Measurements from ENCODE around the gene GGCT. TPM values are rescaled to one million over a fixed set of nuclear protein-coding genes. Genes with fewer than 3 reads are reported as not detected.

The GGCT gene
- total and polyA plus RNA-seq, 2 of the 8 experiments (the other 6 are each of a cell fraction or from before 2014, with no cell fraction given): 50.0 to 129 TPM

DNA sequence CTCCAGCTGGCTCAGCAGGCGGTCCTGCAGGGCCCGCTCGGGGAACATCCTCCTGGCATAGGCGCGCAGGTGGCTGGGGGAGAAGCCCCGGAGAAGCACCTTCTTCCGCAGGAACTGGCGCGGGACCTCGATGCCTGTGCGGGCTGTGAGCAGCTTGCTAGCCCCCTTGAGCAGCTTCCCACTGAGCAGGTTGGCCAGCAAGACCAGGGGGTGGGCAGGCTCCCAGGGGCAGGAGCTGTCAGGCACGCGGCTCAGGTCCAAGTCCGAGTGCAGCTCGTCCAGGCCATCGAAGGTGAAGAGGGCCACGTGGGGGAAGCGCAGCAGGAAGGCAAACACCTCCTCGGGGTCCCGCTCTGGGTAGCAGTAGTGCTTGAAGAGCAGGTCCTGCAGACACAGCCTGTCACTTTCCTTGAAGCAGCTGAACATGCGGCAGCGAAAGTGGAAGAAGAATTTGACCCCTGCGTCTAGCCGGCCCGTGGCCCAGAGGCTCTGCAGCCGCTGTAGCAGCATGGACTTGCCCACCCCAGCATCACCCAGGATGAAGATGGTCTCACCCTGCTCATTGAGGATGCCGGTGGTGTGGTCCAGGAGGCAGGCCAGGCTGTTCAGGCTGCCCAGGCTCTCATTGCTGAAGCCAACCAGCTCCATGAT, 52.2 kb downstream of the GGCT start:
- H3K9me3 ChIP-seq (ENCODE audit: insufficient read depth in 2 of 2, low read depth in 1 of 2, low read length in 1 of 2): no peaks in the 10 kb centered on the region
- H3K23me2 ChIP-seq (ENCODE audit: low read depth, low read length): no peaks in the 10 kb centered on the region
- no peak overlapping the region for H2BK5ac ChIP-seq (ENCODE audit: low read depth, low read length)
- H2BK20ac ChIP-seq (ENCODE audit: low read length): no peak overlapping the region
- 0 out of 2 replicates have a peak overlapping the region, but pooled peaks have one; percentile 61 for H2BK15ac ChIP-seq (ENCODE audit: low read length)
- no peak overlapping the region for H2AFZ ChIP-seq (ENCODE audit: low read length)
- no peak overlapping the region for H3K56ac ChIP-seq (replicated peaks; ENCODE audit: insufficient read length, low read depth, low read length)
- H4K91ac ChIP-seq (replicated peaks; ENCODE audit: insufficient read length, low read length): no peak overlapping the region
- no peaks in the 10 kb centered on the region for H3K27me3 ChIP-seq (replicated peaks in 1 of 4; ENCODE audit: control insufficient read depth in 3 of 4, extremely low read depth in 1 of 4, insufficient read depth in 3 of 4, low read length in 3 of 4)
- 88% methylated on average over 22 of the region's 27 CpGs; no CpG with 5 or more reads in 1 of the 2 experiments for WGBS, 2 experiments (ENCODE audit: extremely low coverage in 1 of 2, insufficient coverage in 1 of 2, insufficient read length in 1 of 2, insufficient replicate concordance in 2 of 2, low coverage in 1 of 2, low lambda C conversion rate in 2 of 2, missing lambda C conversion rate in 1 of 2)
- no peak overlapping the region for H2AK5ac ChIP-seq (ENCODE audit: low read depth, low read length)
- DNase-seq (ENCODE audit: low read depth in 1 of 2, low spot score in 2 of 2) (no peak), FAIRE-seq (no peak)
- no peak overlapping the region for H3K4me2 ChIP-seq (ENCODE audit: insufficient read depth in 1 of 2, low read depth in 2 of 2, low read length in 2 of 2)
- H3K27ac ChIP-seq (ENCODE audit: low read depth, low read length): no peak overlapping the region
- H3K4me1 ChIP-seq (replicated peaks in 1 of 4; ENCODE audit: control insufficient read depth in 3 of 4, insufficient read depth in 4 of 4, low read length in 3 of 4): peaks cover 0 to 9% (median 3%) of the 10 kb centered on the region in 4 experiments; a peak in 3 of 7 replicates
- H3K36me3 ChIP-seq (ENCODE audit: control insufficient read depth in 2 of 4, insufficient read depth in 4 of 4, low read length in 3 of 4): 0 out of 8 replicates have a peak, but pooled peaks cover 0 to 2% (median 0%) of the 10 kb centered on the region in 4 experiments
- H3K9ac ChIP-seq (replicated peaks in 1 of 4; ENCODE audit: extremely low read depth in 1 of 4, low read depth in 3 of 4, low read length in 3 of 4): no peak overlapping the region
- H3K23ac ChIP-seq (ENCODE audit: insufficient read length): no peak overlapping the region
- ChIA-PET POLR2A (ENCODE audit: partially characterized antibody) (interaction anchor here (0.6 kb wide), 1 partner anchor 15 kb away, joined by 3 read pairs; no protein-coding TSS in a partner anchor), CTCF (ENCODE audit: partially characterized antibody) (interaction anchor here (0.6 to 2.3 kb wide), 9 partner anchors 12 to 177 kb away, joined by 3 to 7 read pairs (median 5); no protein-coding TSS in a partner anchor)
- H3K4me3 ChIP-seq (ENCODE audit: extremely low read depth in 1 of 4, insufficient read depth in 2 of 4, low read depth in 3 of 4, low read length in 4 of 4): no peak overlapping the region
- H3K79me1 ChIP-seq (ENCODE audit: low read depth, low read length): 0 out of 2 replicates have a peak, but pooled peaks cover 3% of the 10 kb centered on the region
- no peak overlapping the region for H3K14ac ChIP-seq (ENCODE audit: insufficient read length)
- no peaks in the 10 kb centered on the region for H4K20me1 ChIP-seq (replicated peaks in 1 of 2; ENCODE audit: control insufficient read depth in 1 of 2, insufficient read depth in 2 of 2, low read length in 2 of 2)
- H2BK120ac ChIP-seq (replicated peaks; ENCODE audit: low read depth, low read length): no peak overlapping the region
- no peak overlapping the region; the same call in 1 of the 2 replicates for H4K8ac ChIP-seq (ENCODE audit: extremely low read depth, insufficient read depth, low read length)
- H3K4ac ChIP-seq (replicated peaks; ENCODE audit: insufficient read length, low read depth, low read length): no peak overlapping the region
- no peak overlapping the region for H4K5ac ChIP-seq (ENCODE audit: insufficient read length, low read depth, low read length)
- no peaks in the 10 kb centered on the region for H3K79me2 ChIP-seq (ENCODE audit: control insufficient read depth in 1 of 2, insufficient read depth in 2 of 2, low read length in 2 of 2)
- no peak overlapping the region for H3K18ac ChIP-seq (ENCODE audit: extremely low read depth, low read length)
- no peak overlapping the region for H2BK12ac ChIP-seq (ENCODE audit: low read depth, low read length)
- TF ChIP-seq POLR2A (IDR thresholded peaks at IDR 0.05; ENCODE audit: control extremely low read depth in 1 of 2, low read depth in 2 of 2, low read length in 2 of 2) (no peak), RAD21 (IDR thresholded peaks at IDR 0.05 in 1 of 2, conservative IDR thresholded peaks at IDR 0.05 in 1 of 2; ENCODE audit: low read depth in 2 of 2, low read length in 2 of 2) (no peak), SIRT6 (IDR thresholded peaks at IDR 0.05; ENCODE audit: low read length) (no peak), ASH2L (IDR thresholded peaks at IDR 0.05; ENCODE audit: low read length) (no peak), NANOG (IDR thresholded peaks at IDR 0.05; ENCODE audit: insufficient read depth, low read depth, low read length, poor library complexity, severe bottlenecking) (no peak), RFX5 (IDR thresholded peaks at IDR 0.05; ENCODE audit: borderline replicate concordance, low read depth, low read length) (no peak), POU5F1 (IDR thresholded peaks at IDR 0.05; ENCODE audit: low read depth, low read length) (no peak), BCL11A (IDR thresholded peaks at IDR 0.05; ENCODE audit: low read depth in 2 of 2, low read length in 2 of 2) (no peak), GABPA (IDR thresholded peaks at IDR 0.05; ENCODE audit: borderline replicate concordance, insufficient read depth, low read length) (no peak), HDAC6 (IDR thresholded peaks at IDR 0.05; ENCODE audit: low read depth, low read length) (no peak), TBP (IDR thresholded peaks at IDR 0.05; ENCODE audit: low read depth, low read length) (no peak), CHD1 (IDR thresholded peaks at IDR 0.05; ENCODE audit: low read depth, low read length) (no peak), GTF2F1 (IDR thresholded peaks at IDR 0.05; ENCODE audit: borderline replicate concordance, low read depth, low read length) (no peak)

Data from H1 (cell line).